MV-4-11 (cell line): ENCODE measurements around the gene BTF3L4.

Experiments used
- DNase-seq: peaks from one replicate; lab custom pipeline; 2025; lab: John Stamatoyannopoulos, UW

Gene BTF3L4

GRCh38 chr1:52123622-52124021 is 67.5 kb downstream of the BTF3L4 start:
- DNase-seq: no peak

GRCh38 chr1:52125736-52126359 is 69.8 kb downstream of the BTF3L4 start:
- peak; percentile 28 for DNase-seq

GRCh38 chr1:52127181-52128180 is 71.4 kb downstream of the BTF3L4 start:
- DNase-seq: peak; percentile 31

- DNase-seq: peak; percentile 85
Observed at GRCh38 chr1:52139817-52140540, 83.9 kb downstream of the BTF3L4 start.
